GM19043 (cell line): ENCODE measurements around the gene COPS9.

Experiments used
- ATAC-seq: cut with Tn5 transposase; IDR thresholded peaks from one replicate; pipeline ENCODE4 v1.9.1; 2021; ENCODE audit warnings: low read depth; ENCODE audit not compliant: unreplicated experiment

COPS9 gene

GRCh38 chr2:240123821-240124650, 12.1 kb downstream of the COPS9 start:
- no peak for ATAC-seq

DNA sequence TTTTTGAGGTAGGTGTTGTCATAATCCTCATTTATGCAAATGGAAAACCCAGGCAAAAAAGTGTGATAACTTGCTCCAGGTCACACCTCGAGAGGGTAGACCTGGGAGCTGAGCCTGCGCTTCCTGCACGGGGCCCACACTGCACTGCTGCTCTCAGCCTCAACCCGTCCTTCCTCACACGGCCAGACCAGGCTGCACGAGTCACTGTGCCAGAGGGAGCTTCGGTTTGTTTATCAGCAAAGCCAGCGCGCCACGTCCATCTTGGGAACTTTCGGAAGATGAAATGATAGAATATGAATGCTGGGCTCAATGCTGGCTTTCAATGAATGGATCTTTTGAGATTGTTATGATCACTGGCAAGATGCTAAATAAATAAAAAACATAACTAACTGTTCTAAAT, 14.4 kb downstream of the COPS9 start:
- no peak for ATAC-seq

DNA sequence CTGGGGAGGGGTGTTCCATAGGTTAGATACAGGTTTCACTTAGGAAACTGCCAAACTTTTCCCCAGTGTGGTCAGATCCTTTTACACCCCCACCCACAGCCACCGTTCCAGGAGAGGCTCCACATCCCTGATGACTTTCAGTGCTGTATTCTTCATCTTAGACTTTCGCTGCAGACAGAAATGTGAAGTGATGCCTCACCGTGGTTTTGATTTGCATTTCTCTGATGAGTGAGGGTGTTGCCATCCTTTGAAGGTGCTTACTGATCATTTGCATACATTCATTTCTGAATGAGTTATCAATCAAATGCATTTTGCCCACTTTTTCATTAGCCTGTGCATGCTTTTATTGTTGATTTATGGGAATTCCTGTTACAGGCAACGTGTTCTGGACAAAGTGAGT, 14.9 kb downstream of the COPS9 start:
- no peak for ATAC-seq

GRCh38 chr2:240114233-240114632, 21.9 kb downstream of the COPS9 start:
- no peak for ATAC-seq

GRCh38 chr2:240112914-240113690, 23.0 kb downstream of the COPS9 start:
- no peak for ATAC-seq

DNA sequence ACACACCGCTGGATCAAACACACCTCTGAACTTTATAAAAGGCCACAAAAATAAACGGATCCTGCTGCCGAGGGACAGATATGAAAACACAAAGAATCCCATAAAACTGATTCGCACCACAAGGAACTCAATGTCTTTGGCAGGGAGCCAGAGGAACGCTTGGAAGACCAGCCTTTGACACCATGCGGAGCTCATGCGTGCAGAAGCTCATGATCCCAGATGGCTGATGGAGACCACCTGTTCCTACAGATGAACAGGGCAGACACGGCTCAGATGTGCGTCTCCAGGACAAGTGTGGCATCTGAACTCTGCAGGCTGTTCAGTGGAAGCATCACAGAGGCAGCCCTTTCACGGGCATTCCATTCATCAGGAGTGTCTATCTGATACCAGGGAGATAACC, 24.9 kb downstream of the COPS9 start:
- ATAC-seq, result no peak

DNA sequence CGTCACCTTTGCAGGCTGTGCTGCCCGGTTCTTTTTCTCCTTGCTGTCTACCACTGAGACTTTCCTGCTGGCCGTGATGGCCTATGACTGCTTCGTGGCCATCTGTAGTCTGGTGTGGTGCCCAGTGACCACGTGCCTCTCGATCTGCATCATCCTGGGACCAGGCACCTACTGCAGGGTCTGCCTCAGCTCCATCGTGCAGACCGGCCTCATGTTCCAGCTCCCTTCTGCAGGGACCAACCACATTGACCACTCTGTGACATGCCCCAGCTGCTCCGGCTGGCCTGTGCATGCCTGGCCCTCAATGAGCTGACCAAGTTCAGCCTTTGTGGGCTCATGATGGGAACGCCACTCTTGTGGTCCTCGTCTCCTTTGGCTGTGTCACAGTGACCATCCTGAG, 26.7 kb downstream of the COPS9 start:
- no peak for ATAC-seq

DNA sequence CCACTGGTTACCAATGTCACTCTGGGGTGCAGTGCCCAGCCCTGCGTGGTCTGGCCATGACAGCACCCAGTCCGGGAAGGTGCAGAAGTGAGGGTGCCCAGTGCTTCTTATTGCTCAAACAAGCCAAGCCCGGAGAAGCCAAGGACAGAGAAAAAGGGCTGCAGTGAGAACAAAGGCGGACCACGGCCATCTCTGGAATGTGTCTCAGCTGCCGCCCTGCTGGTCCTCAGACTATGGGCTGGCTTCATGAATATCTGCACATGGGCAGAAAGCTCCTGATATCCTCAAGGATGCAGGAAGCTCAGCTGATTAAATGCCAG, 28.7 kb downstream of the COPS9 start:
- ATAC-seq, result no peak

DNA sequence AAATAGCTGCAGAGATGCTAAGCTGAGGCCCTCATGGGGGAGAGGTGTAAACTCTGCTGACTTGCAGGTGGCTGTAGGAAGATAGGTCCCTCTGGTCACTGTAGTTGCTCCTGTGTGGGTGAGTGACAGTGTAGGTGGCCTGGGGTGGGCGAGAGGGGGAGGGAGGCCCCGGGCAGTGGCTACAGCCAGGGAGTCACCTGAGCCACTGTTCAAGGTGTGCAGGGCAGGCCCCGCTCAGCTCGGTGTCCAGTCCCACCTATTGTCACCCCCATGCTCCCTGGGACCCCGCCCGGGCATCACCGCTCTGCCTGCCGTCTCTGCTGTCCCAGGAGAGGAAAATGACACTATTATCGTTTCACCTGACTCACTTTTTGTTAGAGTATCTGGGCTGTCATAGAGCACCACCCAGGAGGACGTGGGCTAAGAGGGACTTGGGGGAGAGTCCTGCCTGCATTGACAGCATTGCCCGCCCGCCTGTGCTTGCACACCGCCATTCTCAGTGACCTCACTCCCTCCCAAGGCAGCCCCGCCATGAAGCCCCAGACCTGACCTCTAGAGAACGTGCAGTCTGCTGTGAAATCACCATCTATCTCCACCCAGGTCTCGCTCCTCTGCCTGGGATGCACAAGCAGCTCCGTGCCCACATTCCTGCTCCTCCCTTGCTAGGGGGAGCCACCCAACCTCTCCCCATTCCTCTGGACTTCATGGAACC, 29.2 kb downstream of the COPS9 start:
- ATAC-seq, result no peak

DNA sequence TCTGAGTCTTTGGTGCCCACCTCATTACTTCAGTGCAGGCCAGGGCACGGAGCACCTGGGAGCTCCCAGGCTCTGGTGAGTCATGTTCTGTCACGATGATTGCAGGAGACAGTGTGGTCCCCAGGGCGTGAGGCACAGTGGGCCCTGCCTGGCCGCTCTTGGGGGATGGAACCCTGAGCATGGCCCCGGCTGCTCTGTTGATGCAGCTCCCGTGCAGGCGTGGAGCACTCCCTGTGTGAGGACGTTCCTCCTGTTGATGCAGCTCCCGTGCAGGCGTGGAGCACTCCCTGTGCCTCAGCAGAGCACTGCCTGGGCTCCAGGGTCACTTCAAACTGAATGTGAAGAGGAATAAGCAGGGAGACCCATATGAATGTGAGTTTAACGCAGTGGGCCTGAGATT, 30.1 kb downstream of the COPS9 start:
- no peak for ATAC-seq

- ATAC-seq, result no peak
Observed at GRCh38 chr2:240103136-240103535, 33.0 kb downstream of the COPS9 start.

DNA sequence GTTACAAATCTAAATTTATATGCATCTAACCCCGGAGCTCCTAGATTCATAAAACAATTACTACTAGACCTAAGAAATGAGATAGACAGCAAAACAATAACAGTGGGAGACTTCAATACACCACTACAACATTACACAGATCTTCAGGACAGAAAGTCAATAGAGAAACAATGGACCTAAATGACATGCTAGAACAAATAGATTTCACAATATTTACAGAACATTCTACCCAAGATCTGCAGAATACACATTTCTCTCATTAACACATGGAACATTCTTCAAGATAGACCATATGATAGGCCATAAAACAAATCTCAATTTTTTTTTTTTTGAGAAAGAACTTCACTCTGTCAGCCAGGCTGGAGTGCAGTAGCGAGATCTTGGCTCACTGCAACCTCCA, 37.8 kb downstream of the COPS9 start:
- ATAC-seq, result no peak

- no peak for ATAC-seq
Observed at GRCh38 chr2:240095556-240096523, 40.3 kb downstream of the COPS9 start.

DNA sequence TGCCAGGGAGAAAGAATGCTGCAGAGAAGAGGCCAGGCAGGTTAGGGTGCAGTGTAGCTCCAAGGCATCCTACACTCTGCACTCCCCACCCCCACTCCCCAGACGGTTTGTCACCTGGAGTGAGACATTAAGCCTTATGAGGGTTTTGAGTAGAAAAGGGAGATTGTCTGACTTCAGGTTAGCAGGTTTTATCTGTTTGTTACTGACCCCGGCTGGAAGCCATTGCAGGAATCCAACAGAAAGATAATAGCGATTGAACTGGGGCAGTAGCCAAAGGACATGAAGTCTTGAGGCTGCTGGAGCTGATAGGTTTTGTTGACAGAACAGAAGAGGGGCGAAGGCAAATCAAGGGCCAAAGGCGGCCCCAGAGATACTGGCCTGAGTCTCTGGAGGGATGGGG, 46.8 kb downstream of the COPS9 start:
- ATAC-seq, result no peak

- ATAC-seq, result no peak
Observed at GRCh38 chr2:240086563-240086962, 49.5 kb downstream of the COPS9 start.
